GM18868 (cell line): Measurements from ENCODE around the gene TNFRSF14.

Source experiments
- ATAC-seq: cut with Tn5 transposase; IDR thresholded peaks from one replicate; pipeline ENCODE4 v1.9.1; 2021; ENCODE audit warnings: mild to moderate bottlenecking, moderate library complexity; ENCODE audit not compliant: unreplicated experiment

TNFRSF14 gene

GRCh38 chr1:2586154-2587070, 30.2 kb downstream of the TNFRSF14 start, which contains the start of gene PRXL2B:
Gene PRXL2B (plus strand): TSS chr1:2586777. CDS start chr1:2586886, 109 bp downstream.
- ATAC-seq = peak; percentile 69

- no peak for ATAC-seq
Measured at GRCh38 chr1:2587071-2587859, 31.1 kb downstream of the TNFRSF14 start.

- no peak for ATAC-seq
Measured at GRCh38 chr1:2587860-2588571, 31.8 kb downstream of the TNFRSF14 start.

- ATAC-seq = no peak
Measured at GRCh38 chr1:2588661-2589430, 32.7 kb downstream of the TNFRSF14 start.

- no peak for ATAC-seq
Measured at GRCh38 chr1:2589431-2590232, 33.5 kb downstream of the TNFRSF14 start.

- no peak for ATAC-seq
Measured at GRCh38 chr1:2590233-2591141, 34.3 kb downstream of the TNFRSF14 start.

GRCh38 chr1:2591233-2591580, 35.0 kb downstream of the TNFRSF14 start:
- no peak for ATAC-seq

- ATAC-seq = no peak
Measured at GRCh38 chr1:2591581-2592261, 35.5 kb downstream of the TNFRSF14 start.

GRCh38 chr1:2592672-2593071, 36.5 kb downstream of the TNFRSF14 start:
- no peak for ATAC-seq

GRCh38 chr1:2593251-2593878, 37.2 kb downstream of the TNFRSF14 start:
- ATAC-seq = no peak

GRCh38 chr1:2594001-2594640, 38.0 kb downstream of the TNFRSF14 start:
- no peak for ATAC-seq

- no peak for ATAC-seq
Measured at GRCh38 chr1:2594641-2595131, 38.5 kb downstream of the TNFRSF14 start.

GRCh38 chr1:2595261-2595811, 39.2 kb downstream of the TNFRSF14 start:
- ATAC-seq = no peak

GRCh38 chr1:2595812-2596529, 39.8 kb downstream of the TNFRSF14 start:
- no peak for ATAC-seq

GRCh38 chr1:2596530-2597333, 40.6 kb downstream of the TNFRSF14 start:
- no peak for ATAC-seq
